Measurements from ENCODE around the gene SEMA3B. TPM values are rescaled to one million over a fixed set of nuclear protein-coding genes. Genes with fewer than 3 reads are reported as not detected.
A peak's percentile ranks its signal among the peaks of the same experiment; 100 is the strongest.

SEMA3B gene
- total and polyA plus RNA-seq, 9 of the 15 experiments (the other 6 are each of a cell fraction or from before 2014, with no cell fraction given): 0.03 to 1.8 (median 0.55) TPM; not detected in 1

- TF ChIP-seq MNT (conservative IDR thresholded peaks at IDR 0.05) (no peak; a peak in 1 of 4 replicates), POLR2A (conservative IDR thresholded peaks at IDR 0.05) (no peak; the same call in 1 of the 2 replicates), PML (IDR thresholded peaks at IDR 0.05; ENCODE audit: low read length) (peak; percentile 47; the same call in 1 of the 2 replicates), L3MBTL2 (IDR thresholded peaks at IDR 0.05) (peak; percentile 60), HINFP (tag; conservative IDR thresholded peaks at IDR 0.05; ENCODE audit: low read depth) (no peak), RAD51 (IDR thresholded peaks at IDR 0.05; ENCODE audit: borderline replicate concordance, low read depth) (no peak), ZNF277 (CRISPR knock-in tag; IDR thresholded peaks at IDR 0.05; ENCODE audit: borderline replicate concordance) (no peak), ELF4 (CRISPR knock-in tag; IDR thresholded peaks at IDR 0.05) (no peak), SRSF3 (IDR thresholded peaks at IDR 0.05; ENCODE audit: insufficient read depth, low read length) (no peak), POLR2H (tag; IDR thresholded peaks at IDR 0.05; ENCODE audit: low read depth) (no peak), KDM4B (IDR thresholded peaks at IDR 0.05; ENCODE audit: borderline replicate concordance in 2 of 2, low read depth in 1 of 2) (no peak), ZBTB33 (CRISPR knock-in tag; IDR thresholded peaks at IDR 0.05) (peak; percentile 81; the same call in 1 of the 2 replicates), ZNF695 (CRISPR knock-in tag; IDR thresholded peaks at IDR 0.05) (no peak), SFPQ (IDR thresholded peaks at IDR 0.05; ENCODE audit: low read depth, low read length) (no peak)
These were observed 31.2 kb downstream of the SEMA3B start (continued) for GRCh38 chr3:50299929-50300680.
